ENCODE measurements around the gene C10orf62. TPM values are rescaled to one million over a fixed set of nuclear protein-coding genes. Genes with fewer than 3 reads are reported as not detected.

C10orf62 gene
- total and polyA plus RNA-seq, 9 of the 15 experiments (the other 6 are each of a cell fraction or from before 2014, with no cell fraction given) = not detected

DNA sequence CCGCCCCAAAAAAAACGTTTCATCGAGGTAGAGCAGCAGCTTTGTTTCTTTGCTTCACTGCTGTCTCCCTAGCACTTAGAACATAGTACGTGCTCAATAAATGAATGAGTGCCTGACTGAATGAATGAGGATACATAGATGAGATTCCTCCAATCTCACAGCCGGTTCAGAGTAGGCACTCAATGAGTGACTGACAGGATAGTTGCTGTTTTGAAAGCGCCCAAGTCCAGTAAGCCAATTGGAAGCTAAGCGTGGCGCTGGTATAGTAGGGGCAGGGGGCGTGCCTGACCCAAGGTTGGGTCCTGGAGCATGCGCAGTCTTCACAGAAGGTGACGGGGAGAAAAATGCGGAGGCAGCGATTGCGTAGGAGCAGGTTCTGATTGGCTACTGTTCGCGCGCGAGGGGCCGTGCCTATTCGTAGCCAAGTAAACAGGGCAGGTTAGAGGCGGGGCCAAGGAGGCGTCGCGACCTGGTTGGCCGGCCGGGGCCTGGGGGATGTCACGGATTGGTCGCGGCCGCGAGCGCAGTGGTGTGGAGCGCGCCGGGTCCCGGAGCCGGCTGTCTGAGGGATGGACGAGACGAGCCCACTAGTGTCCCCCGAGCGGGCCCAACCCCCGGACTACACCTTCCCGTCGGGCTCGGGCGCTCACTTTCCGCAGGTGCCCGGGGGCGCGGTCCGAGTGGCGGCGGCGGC is 50.8 kb downstream of the C10orf62 start, which contains the start of gene PI4K2A (continued):
- TF ChIP-seq CCNT2 (IDR thresholded peaks at IDR 0.05; ENCODE audit: borderline replicate concordance, extremely low read depth, insufficient read length, low read depth, low read length) (peak; percentile 69), HNRNPLL (IDR thresholded peaks at IDR 0.05; ENCODE audit: low read depth, low read length, poor library complexity, severe bottlenecking) (peak; percentile 92), BCOR (IDR thresholded peaks at IDR 0.05) (peak; percentile 97), KDM1A (IDR thresholded peaks at IDR 0.05) (peak; percentile 67 to 84), ZNF445 (CRISPR knock-in tag; IDR thresholded peaks at IDR 0.05; ENCODE audit: low read depth) (no peak), ZNF431 (CRISPR knock-in tag; IDR thresholded peaks at IDR 0.05) (no peak), FOXM1 (IDR thresholded peaks at IDR 0.05; ENCODE audit: low read depth) (peak; percentile 66), FOXM1 (CRISPR knock-in tag; IDR thresholded peaks at IDR 0.05; ENCODE audit: low read depth) (0 out of 2 replicates have a peak, but pooled peaks have one; percentile 43), MEIS2 (IDR thresholded peaks at IDR 0.05; ENCODE audit: partially characterized antibody) (peak; percentile 87), SRSF1 (IDR thresholded peaks at IDR 0.05; ENCODE audit: low read depth, low read length) (no peak), HNRNPK (IDR thresholded peaks at IDR 0.05; ENCODE audit: low read depth, low read length, poor library complexity, severe bottlenecking) (no peak), CBX1 (IDR thresholded peaks at IDR 0.05; ENCODE audit: low read depth) (no peak), ESRRB (CRISPR knock-in tag; IDR thresholded peaks at IDR 0.05; ENCODE audit: borderline replicate concordance) (no peak), DPF2 (IDR thresholded peaks at IDR 0.05) (peak; percentile 21; the same call in 1 of the 2 replicates), SIN3A (IDR thresholded peaks at IDR 0.05; ENCODE audit: borderline replicate concordance in 2 of 2, control insufficient read depth in 1 of 2, low read depth in 2 of 2, low read length in 2 of 2) (0 out of 4 replicates have a peak, but pooled peaks of 1 of the 2 experiments have one; percentile 46), CEBPG (CRISPR knock-in tag; IDR thresholded peaks at IDR 0.05) (peak; percentile 66), CEBPG (tag; conservative IDR thresholded peaks at IDR 0.05 in 1 of 2, IDR thresholded peaks at IDR 0.05 in 1 of 2) (peak in 1 of 2 experiments; percentile 28; a peak in 1 of 4 replicates), JUND (IDR thresholded peaks at IDR 0.05; ENCODE audit: borderline replicate concordance, low read depth, low read length) (no peak), JUND (tag; IDR thresholded peaks at IDR 0.05; ENCODE audit: borderline replicate concordance, low read depth, low read length) (no peak), SMARCA5 (IDR thresholded peaks at IDR 0.05) (0 out of 2 replicates have a peak, but pooled peaks have one; percentile 34), C11orf30 (IDR thresholded peaks at IDR 0.05; ENCODE audit: low read depth) (peak; percentile 94)
- TF ChIP-seq, protein P1, sequence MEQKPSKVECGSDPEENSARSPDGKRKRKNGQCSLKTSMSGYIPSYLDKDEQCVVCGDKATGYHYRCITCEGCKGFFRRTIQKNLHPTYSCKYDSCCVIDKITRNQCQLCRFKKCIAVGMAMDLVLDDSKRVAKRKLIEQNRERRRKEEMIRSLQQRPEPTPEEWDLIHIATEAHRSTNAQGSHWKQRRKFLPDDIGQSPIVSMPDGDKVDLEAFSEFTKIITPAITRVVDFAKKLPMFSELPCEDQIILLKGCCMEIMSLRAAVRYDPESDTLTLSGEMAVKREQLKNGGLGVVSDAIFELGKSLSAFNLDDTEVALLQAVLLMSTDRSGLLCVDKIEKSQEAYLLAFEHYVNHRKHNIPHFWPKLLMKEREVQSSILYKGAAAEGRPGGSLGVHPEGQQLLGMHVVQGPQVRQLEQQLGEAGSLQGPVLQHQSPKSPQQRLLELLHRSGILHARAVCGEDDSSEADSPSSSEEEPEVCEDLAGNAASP (IDR thresholded peaks at IDR 0.05) = no peak
- TF ChIP-seq, protein P2, sequence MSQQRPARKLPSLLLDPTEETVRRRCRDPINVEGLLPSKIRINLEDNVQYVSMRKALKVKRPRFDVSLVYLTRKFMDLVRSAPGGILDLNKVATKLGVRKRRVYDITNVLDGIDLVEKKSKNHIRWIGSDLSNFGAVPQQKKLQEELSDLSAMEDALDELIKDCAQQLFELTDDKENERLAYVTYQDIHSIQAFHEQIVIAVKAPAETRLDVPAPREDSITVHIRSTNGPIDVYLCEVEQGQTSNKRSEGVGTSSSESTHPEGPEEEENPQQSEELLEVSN (IDR thresholded peaks at IDR 0.05; ENCODE audit: borderline replicate concordance in 1 of 2, extremely low read depth in 1 of 2, insufficient read depth in 1 of 2, insufficient read length in 1 of 2, low read depth in 1 of 2, low read length in 1 of 2, poor library complexity in 1 of 2, severe bottlenecking in 1 of 2) = peak in 1 of 2 experiments; percentile 34
- TF ChIP-seq, protein P3, sequence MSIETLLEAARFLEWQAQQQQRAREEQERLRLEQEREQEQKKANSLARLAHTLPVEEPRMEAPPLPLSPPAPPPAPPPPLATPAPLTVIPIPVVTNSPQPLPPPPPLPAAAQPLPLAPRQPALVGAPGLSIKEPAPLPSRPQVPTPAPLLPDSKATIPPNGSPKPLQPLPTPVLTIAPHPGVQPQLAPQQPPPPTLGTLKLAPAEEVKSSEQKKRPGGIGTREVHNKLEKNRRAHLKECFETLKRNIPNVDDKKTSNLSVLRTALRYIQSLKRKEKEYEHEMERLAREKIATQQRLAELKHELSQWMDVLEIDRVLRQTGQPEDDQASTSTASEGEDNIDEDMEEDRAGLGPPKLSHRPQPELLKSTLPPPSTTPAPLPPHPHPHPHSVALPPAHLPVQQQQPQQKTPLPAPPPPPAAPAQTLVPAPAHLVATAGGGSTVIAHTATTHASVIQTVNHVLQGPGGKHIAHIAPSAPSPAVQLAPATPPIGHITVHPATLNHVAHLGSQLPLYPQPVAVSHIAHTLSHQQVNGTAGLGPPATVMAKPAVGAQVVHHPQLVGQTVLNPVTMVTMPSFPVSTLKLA (conservative IDR thresholded peaks at IDR 0.05) = peak; percentile 80 to 89

Data from K562 (cell line).